Liver (tissue), 9 donors: ENCODE measurements around the gene CEACAM18. TPM values are rescaled to one million over a fixed set of nuclear protein-coding genes. Genes with fewer than 3 reads are reported as not detected.

Experiments used
- DNase-seq: peaks from one replicate; pipeline ENCODE4 v3.0.0-alpha.2; 2017; ENCODE audit warnings: low spot score
- H3K27ac ChIP-seq, 2 donors: one replicate each; pipeline ENCODE4 v1.7.0; 2013; ENCODE audit warnings: inconsistent platforms in 2 of 2, low read length in 2 of 2, control low read depth in 1 of 2, low read depth in 1 of 2, mild to moderate bottlenecking in 1 of 2
- H3K27me3 ChIP-seq, 4 donors: one replicate each; pipeline versions ENCODE4 v1.6.1 to v1.7.0; 2013; ENCODE audit warnings: low read length in 3 of 4, inconsistent platforms in 1 of 4, mild to moderate bottlenecking in 1 of 4, moderate library complexity in 1 of 4; ENCODE audit not compliant: control insufficient read depth in 4 of 4, insufficient read depth in 4 of 4
- H3K36me3 ChIP-seq, 4 donors: one replicate each; pipeline versions ENCODE4 v1.6.1 to v1.7.0; 2013; ENCODE audit warnings: low read length in 3 of 4, mild to moderate bottlenecking in 3 of 4, low read depth in 1 of 4, moderate library complexity in 1 of 4; ENCODE audit not compliant: control insufficient read depth in 4 of 4, insufficient read depth in 3 of 4
- H3K4me1 ChIP-seq, 4 donors: one replicate each; pipeline versions ENCODE4 v1.6.1 to v1.7.0; 2013; ENCODE audit warnings: low read length in 3 of 4, mild to moderate bottlenecking in 3 of 4, moderate library complexity in 1 of 4; ENCODE audit not compliant: control insufficient read depth in 4 of 4, insufficient read depth in 4 of 4
- H3K4me3 ChIP-seq, 3 donors: one replicate each; pipeline versions ENCODE4 v1.6.1 to v1.7.0; 2013; ENCODE audit warnings: low read length in 3 of 3, control low read depth in 1 of 3, low read depth in 1 of 3, mild to moderate bottlenecking in 1 of 3
- H3K9ac ChIP-seq, 2 donors: one replicate each; pipeline ENCODE4 v1.7.0; 2013; ENCODE audit warnings: low read length in 2 of 2, mild to moderate bottlenecking in 2 of 2, moderate library complexity in 2 of 2, control low read depth in 1 of 2, low read depth in 1 of 2
- H3K9me3 ChIP-seq, 4 donors: one replicate each; pipeline versions ENCODE4 v1.6.1 to v1.7.0; 2013; ENCODE audit warnings: low read length in 3 of 4; ENCODE audit not compliant: control insufficient read depth in 4 of 4
- EGR1 ChIP-seq, 2 donors: IDR thresholded peaks; 2 replicates each; pipeline ENCODE4 v1.6.1; 2016 to 2018; ENCODE audit warnings: antibody characterized with exemption in 2 of 2, low read depth in 2 of 2
- FOXA1 ChIP-seq: IDR thresholded peaks from 2 replicates; pipeline ENCODE4 v1.6.1; 2016; ENCODE audit warnings: antibody characterized with exemption
- FOXA2 ChIP-seq: IDR thresholded peaks from 2 replicates; pipeline ENCODE4 v1.6.1; 2016; ENCODE audit warnings: antibody characterized with exemption
- GABPA ChIP-seq, 2 donors: IDR thresholded peaks in 1 of 2; conservative IDR thresholded peaks in 1 of 2; 2 replicates each; pipeline ENCODE4 v1.6.1; 2016; ENCODE audit warnings: antibody characterized with exemption in 2 of 2, mild to moderate bottlenecking in 1 of 2, moderate library complexity in 1 of 2
- HNF4A ChIP-seq, 2 donors: conservative IDR thresholded peaks; 2 replicates each; pipeline ENCODE4 v1.6.1; 2016; ENCODE audit warnings: antibody characterized with exemption in 2 of 2, mild to moderate bottlenecking in 2 of 2
- HNF4G ChIP-seq: IDR thresholded peaks from 2 replicates; pipeline ENCODE4 v1.6.1; 2016; ENCODE audit warnings: antibody characterized with exemption
- JUND ChIP-seq, 2 donors: IDR thresholded peaks; 2 replicates each; pipeline ENCODE4 v1.6.1; 2016; ENCODE audit warnings: antibody characterized with exemption in 2 of 2
- NR2F2 ChIP-seq: IDR thresholded peaks from 2 replicates; pipeline ENCODE4 v1.6.1; 2016; ENCODE audit warnings: antibody characterized with exemption
- RAD21 ChIP-seq, 2 donors: IDR thresholded peaks; 2 replicates each; pipeline ENCODE4 v1.6.1; 2016; ENCODE audit warnings: antibody characterized with exemption in 2 of 2, mild to moderate bottlenecking in 2 of 2
- RXRA ChIP-seq, 2 donors: IDR thresholded peaks; 2 replicates each; pipeline ENCODE4 v1.6.1; 2017 to 2018; ENCODE audit warnings: antibody characterized with exemption in 2 of 2, mild to moderate bottlenecking in 1 of 2
- SP1 ChIP-seq: IDR thresholded peaks from 2 replicates; pipeline ENCODE4 v1.6.1; 2018; ENCODE audit warnings: antibody characterized with exemption, mild to moderate bottlenecking
- TAF1 ChIP-seq: conservative IDR thresholded peaks from 2 replicates; pipeline ENCODE4 v1.6.1; 2016; ENCODE audit warnings: antibody characterized with exemption, mild to moderate bottlenecking
- YY1 ChIP-seq: IDR thresholded peaks from 2 replicates; pipeline ENCODE4 v1.6.1; 2016; ENCODE audit warnings: antibody characterized with exemption, mild to moderate bottlenecking
- WGBS: extraction: QIAGEN DNeasy Blood & Tissue Kit; methylation state at CpG from one replicate; pipeline ENCODE4 v1.1.7; 2013; 5-methylcytosine and 5-hydroxymethylcytosine counted together
- polyA plus RNA-seq, 2 donors: library from polyadenylated mRNA; stranded (reverse) in 1 of 2; unstranded in 1 of 2; fragments of 200-250 nt in 1 of 2; fragments of >200 nt in 1 of 2; fragmentation: Nextera tagmentation in 1 of 2; extraction: Ambion mirVana in 1 of 2; gene quantifications; one replicate each; pipeline versions ENCODE4 v1.2.1 to v1.2.3, GENCODE V29; 2013 to 2015
- total RNA-seq, 2 donors: library from RNA; depleted of rRNA; stranded (reverse); fragments of >200 nt; gene quantifications; one replicate each; pipeline ENCODE4 v1.2.3, GENCODE V29; 2014
- TF ChIP-seq, protein P1 (sequence below): IDR thresholded peaks from 2 replicates; pipeline ENCODE4 v1.6.1; 2016; ENCODE audit warnings: antibody characterized with exemption
- TF ChIP-seq, protein P2 (sequence below): IDR thresholded peaks from 2 replicates; pipeline ENCODE4 v1.6.1; 2016; ENCODE audit warnings: antibody characterized with exemption
- TF ChIP-seq, protein P3 (sequence below): fragments of 150-350 bp; IDR thresholded peaks from 2 replicates; pipeline ENCODE4 v1.5.1; 2017; ENCODE audit warnings: improper control_type of control experiment, low read depth, low read length; ENCODE audit not compliant: missing input control
- TF ChIP-seq, protein P4 (sequence below): IDR thresholded peaks from 2 replicates; pipeline ENCODE4 v1.6.1; 2016; ENCODE audit warnings: antibody characterized with exemption
- donor health status: healthy.
- donor health status: healthy.
- donor health status: healthy.
- donor health status: healthy.
- donor health status: healthy.

The CEACAM18 gene
- total and polyA plus RNA-seq, 4 donors = not detected

DNA sequence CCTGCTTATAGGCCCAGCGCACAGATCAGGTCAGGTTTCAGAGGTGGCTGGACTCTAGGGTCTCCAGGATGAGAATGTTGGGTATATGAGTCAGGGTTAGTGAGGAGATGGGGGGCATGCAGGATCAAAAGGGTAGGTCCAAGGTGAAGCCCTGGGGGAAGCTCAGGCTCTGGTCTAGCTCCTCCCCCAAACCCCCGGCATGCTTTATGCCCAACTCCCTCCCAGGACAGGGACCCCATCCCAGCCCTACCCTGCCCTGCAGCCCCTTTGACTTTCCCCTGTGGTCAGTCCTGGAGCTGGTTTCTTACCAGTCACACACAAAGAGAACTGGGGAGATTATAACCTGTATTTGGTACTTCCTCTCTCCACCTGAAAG is 9.8 kb upstream of the CEACAM18 start (continued):
- TF ChIP-seq, protein P1, sequence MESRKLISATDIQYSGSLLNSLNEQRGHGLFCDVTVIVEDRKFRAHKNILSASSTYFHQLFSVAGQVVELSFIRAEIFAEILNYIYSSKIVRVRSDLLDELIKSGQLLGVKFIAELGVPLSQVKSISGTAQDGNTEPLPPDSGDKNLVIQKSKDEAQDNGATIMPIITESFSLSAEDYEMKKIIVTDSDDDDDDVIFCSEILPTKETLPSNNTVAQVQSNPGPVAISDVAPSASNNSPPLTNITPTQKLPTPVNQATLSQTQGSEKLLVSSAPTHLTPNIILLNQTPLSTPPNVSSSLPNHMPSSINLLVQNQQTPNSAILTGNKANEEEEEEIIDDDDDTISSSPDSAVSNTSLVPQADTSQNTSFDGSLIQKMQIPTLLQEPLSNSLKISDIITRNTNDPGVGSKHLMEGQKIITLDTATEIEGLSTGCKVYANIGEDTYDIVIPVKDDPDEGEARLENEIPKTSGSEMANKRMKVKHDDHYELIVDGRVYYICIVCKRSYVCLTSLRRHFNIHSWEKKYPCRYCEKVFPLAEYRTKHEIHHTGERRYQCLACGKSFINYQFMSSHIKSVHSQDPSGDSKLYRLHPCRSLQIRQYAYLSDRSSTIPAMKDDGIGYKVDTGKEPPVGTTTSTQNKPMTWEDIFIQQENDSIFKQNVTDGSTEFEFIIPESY = no peak
- TF ChIP-seq YY1 (no peak), NR2F2 (no peak)

DNA sequence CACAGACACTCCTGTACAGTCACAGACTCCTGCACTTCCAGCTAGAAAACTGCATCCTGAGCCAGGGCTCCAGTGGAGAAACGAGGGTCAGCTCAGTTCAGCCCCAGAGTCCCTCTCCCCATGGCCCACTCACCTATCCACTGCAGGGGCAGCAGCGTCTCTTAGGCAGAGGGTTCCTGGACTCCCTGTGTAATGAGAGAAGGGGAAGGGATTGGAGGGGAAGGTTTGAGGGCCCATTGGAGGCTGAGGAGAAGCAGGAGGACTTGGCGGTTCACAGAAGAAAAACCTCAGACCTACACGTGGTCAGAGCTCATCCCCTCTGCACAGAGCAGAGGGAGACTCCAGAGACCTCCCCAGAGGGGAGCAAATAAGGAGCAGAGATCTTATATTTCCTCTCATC is 9.2 kb upstream of the CEACAM18 start:
- no peaks in the 10 kb centered on the region for H3K4me1 ChIP-seq
- 51% methylated on average over 4 of the region's 4 CpGs for WGBS
- no peaks in the 10 kb centered on the region for H3K27me3 ChIP-seq
- no peak overlapping the region for H3K9ac ChIP-seq
- DNase-seq = peak; percentile 5
- H3K36me3 ChIP-seq = no peaks in the 10 kb centered on the region
- H3K9me3 ChIP-seq = no peaks in the 10 kb centered on the region
- TF ChIP-seq GABPA (IDR thresholded peaks at IDR 0.05 in 1 of 2, conservative IDR thresholded peaks at IDR 0.05 in 1 of 2) = no peak
- TF ChIP-seq HNF4A (conservative IDR thresholded peaks at IDR 0.05) = no peak
- no peak for TF ChIP-seq RXRA (IDR thresholded peaks at IDR 0.05)
- TF ChIP-seq SP1 = no peak
- TF ChIP-seq, protein P1 = no peak
- TF ChIP-seq FOXA2 = no peak
- TF ChIP-seq HNF4G = no peak
- TF ChIP-seq YY1 = no peak
- no peak for TF ChIP-seq RAD21 (IDR thresholded peaks at IDR 0.05)
- TF ChIP-seq, protein P2, sequence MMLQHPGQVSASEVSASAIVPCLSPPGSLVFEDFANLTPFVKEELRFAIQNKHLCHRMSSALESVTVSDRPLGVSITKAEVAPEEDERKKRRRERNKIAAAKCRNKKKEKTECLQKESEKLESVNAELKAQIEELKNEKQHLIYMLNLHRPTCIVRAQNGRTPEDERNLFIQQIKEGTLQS = no peak
- TF ChIP-seq TAF1 = no peak
- TF ChIP-seq, protein P3, sequence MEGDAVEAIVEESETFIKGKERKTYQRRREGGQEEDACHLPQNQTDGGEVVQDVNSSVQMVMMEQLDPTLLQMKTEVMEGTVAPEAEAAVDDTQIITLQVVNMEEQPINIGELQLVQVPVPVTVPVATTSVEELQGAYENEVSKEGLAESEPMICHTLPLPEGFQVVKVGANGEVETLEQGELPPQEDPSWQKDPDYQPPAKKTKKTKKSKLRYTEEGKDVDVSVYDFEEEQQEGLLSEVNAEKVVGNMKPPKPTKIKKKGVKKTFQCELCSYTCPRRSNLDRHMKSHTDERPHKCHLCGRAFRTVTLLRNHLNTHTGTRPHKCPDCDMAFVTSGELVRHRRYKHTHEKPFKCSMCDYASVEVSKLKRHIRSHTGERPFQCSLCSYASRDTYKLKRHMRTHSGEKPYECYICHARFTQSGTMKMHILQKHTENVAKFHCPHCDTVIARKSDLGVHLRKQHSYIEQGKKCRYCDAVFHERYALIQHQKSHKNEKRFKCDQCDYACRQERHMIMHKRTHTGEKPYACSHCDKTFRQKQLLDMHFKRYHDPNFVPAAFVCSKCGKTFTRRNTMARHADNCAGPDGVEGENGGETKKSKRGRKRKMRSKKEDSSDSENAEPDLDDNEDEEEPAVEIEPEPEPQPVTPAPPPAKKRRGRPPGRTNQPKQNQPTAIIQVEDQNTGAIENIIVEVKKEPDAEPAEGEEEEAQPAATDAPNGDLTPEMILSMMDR = no peak
- TF ChIP-seq FOXA1 = no peak
- no peak overlapping the region for H3K4me3 ChIP-seq
- H3K27ac ChIP-seq = no peak overlapping the region

DNA sequence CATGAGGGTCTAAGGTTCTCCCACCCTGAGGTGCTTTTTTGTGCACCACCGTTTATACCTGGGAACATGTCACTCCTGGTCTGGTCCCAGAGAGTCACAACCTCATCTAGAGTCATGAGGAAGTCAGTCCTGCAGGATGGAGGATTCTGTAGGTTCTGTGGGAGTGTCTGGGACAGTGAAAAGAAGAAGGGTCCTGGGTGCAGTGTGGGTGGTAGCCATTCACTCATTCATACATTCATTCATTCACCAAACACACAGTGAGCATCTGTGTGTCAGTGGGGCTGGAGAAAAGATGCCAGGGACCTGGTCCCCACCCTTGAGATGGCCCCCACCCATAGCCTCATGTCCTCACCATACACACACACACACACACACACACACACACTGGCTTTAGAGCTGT is 8.7 kb upstream of the CEACAM18 start:
- WGBS = 55% methylated on average over 1 of the region's 1 CpG
- Histone ChIP-seq H3K4me1 (no peaks in the 10 kb centered on the region), H3K9ac (no peak overlapping the region), H3K36me3 (no peaks in the 10 kb centered on the region), H3K9me3 (no peaks in the 10 kb centered on the region), H3K4me3 (no peak overlapping the region), H3K27me3 (no peaks in the 10 kb centered on the region), H3K27ac (no peak overlapping the region)
- no peak for DNase-seq
- TF ChIP-seq TAF1 (no peak), NR2F2 (no peak), YY1 (no peak), RAD21 (IDR thresholded peaks at IDR 0.05) (no peak), SP1 (no peak), HNF4A (conservative IDR thresholded peaks at IDR 0.05) (no peak), FOXA2 (no peak), JUND (IDR thresholded peaks at IDR 0.05) (no peak), HNF4G (no peak), GABPA (IDR thresholded peaks at IDR 0.05 in 1 of 2, conservative IDR thresholded peaks at IDR 0.05 in 1 of 2) (no peak), RXRA (IDR thresholded peaks at IDR 0.05) (no peak), EGR1 (IDR thresholded peaks at IDR 0.05; ENCODE audit: low read depth in 2 of 2) (no peak), FOXA1 (no peak)
- TF ChIP-seq, protein P1 = no peak
- TF ChIP-seq, protein P3 = no peak
- TF ChIP-seq, protein P4, sequence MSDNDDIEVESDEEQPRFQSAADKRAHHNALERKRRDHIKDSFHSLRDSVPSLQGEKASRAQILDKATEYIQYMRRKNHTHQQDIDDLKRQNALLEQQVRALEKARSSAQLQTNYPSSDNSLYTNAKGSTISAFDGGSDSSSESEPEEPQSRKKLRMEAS = no peak
- TF ChIP-seq, protein P2 = no peak
